ENCODE measurements around the gene GGT1.
"Not testable (repeated sequence)": the region's sequence is repeated elsewhere in the genome, so short reads cannot be mapped to it uniquely, and the experiment has no call there.

The GGT1 gene

GRCh38 chr22:24583221-24584165 is 19.5 kb upstream of the GGT1 start:
- DNase-seq (ENCODE audit: low spot score), result peak; percentile 76
- peak; percentile 86 for FAIRE-seq

- FAIRE-seq (no peak), DNase-seq (ENCODE audit: low spot score) (no peak)
Observed at GRCh38 chr22:24584166-24584790, 18.7 kb upstream of the GGT1 start.

- FAIRE-seq (no peak), DNase-seq (ENCODE audit: low spot score) (no peak)
Observed at GRCh38 chr22:24584871-24585411, 18.1 kb upstream of the GGT1 start.

GRCh38 chr22:24585461-24585860 is 17.5 kb upstream of the GGT1 start:
- FAIRE-seq (no peak), DNase-seq (ENCODE audit: low spot score) (no peak)

GRCh38 chr22:24585927-24586546 is 17.0 kb upstream of the GGT1 start:
- DNase-seq (ENCODE audit: low spot score) (no peak), FAIRE-seq (no peak)

GRCh38 chr22:24587251-24587650 is 15.7 kb upstream of the GGT1 start:
- FAIRE-seq (no peak), DNase-seq (ENCODE audit: low spot score) (no peak)

- DNase-seq (ENCODE audit: low spot score), result no peak
- no peak for FAIRE-seq
Observed at GRCh38 chr22:24587948-24588347, 15.0 kb upstream of the GGT1 start.

GRCh38 chr22:24588381-24588756 is 14.6 kb upstream of the GGT1 start:
- DNase-seq (ENCODE audit: low spot score), result no peak
- FAIRE-seq, result no peak

- DNase-seq (ENCODE audit: low spot score), result no peak
- no peak for FAIRE-seq
Observed at GRCh38 chr22:24588757-24589481, 14.1 kb upstream of the GGT1 start.

- DNase-seq (ENCODE audit: low spot score) (no peak), FAIRE-seq (no peak)
Observed at GRCh38 chr22:24589518-24590030, 13.4 kb upstream of the GGT1 start.

GRCh38 chr22:24590596-24591173 is 12.3 kb upstream of the GGT1 start:
- DNase-seq (ENCODE audit: low spot score) (no peak), FAIRE-seq (no peak)

- FAIRE-seq, result no peak
- no peak for DNase-seq (ENCODE audit: low spot score)
Observed at GRCh38 chr22:24591286-24591830, 11.6 kb upstream of the GGT1 start.

- no peak for FAIRE-seq
- DNase-seq (ENCODE audit: low spot score), result no peak
Observed at GRCh38 chr22:24592058-24592850, 10.7 kb upstream of the GGT1 start.

- FAIRE-seq (no peak), DNase-seq (ENCODE audit: low spot score) (peak; percentile 59)
Observed at GRCh38 chr22:24592851-24593558, 10.0 kb upstream of the GGT1 start, which contains the start of gene LRRC75B. Gene LRRC75B, minus strand, starts transcription at chr22:24593073. Its CDS starts 34 bp downstream, at chr22:24593039.

GRCh38 chr22:24593559-24593835 is 9.5 kb upstream of the GGT1 start:
- FAIRE-seq; DNase-seq (ENCODE audit: low spot score): not testable (repeated sequence)

GRCh38 chr22:24593836-24594568 is 9.0 kb upstream of the GGT1 start:
- FAIRE-seq (peak; percentile 51), DNase-seq (ENCODE audit: low spot score) (peak; percentile 37)

- no peak for FAIRE-seq
- no peak for DNase-seq (ENCODE audit: low spot score)
Observed at GRCh38 chr22:24594569-24595120, 8.3 kb upstream of the GGT1 start.

- DNase-seq (ENCODE audit: low spot score) (no peak), FAIRE-seq (no peak)
Observed at GRCh38 chr22:24595228-24595627, 7.8 kb upstream of the GGT1 start.
